T1000 (cell line): Measurements from ENCODE around the gene PARP1.

Experiments
- DNase-seq: peaks from one replicate; lab custom pipeline; 2025; ENCODE audit warnings: mixed read lengths; lab: John Stamatoyannopoulos, UW

The PARP1 gene

DNA sequence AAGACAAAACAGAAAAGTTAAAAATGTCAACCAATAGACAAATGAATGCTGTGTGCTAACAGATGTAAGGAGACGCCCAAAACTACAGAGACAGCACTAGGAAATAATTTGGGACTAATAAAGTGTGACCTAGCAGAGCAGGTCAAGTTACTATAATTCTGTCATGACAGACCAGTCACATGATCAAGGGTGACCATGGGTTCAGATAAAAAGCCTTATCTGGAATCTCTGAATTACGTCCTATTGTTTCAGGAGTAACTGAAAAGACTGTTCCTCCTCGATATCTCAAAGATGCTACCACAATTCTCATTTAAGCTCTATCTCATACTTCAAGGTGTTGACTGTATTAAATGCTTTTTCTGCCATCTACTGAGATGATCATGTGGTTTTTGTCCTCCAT, 31.6 kb downstream of the PARP1 start:
- no peak for DNase-seq

DNA sequence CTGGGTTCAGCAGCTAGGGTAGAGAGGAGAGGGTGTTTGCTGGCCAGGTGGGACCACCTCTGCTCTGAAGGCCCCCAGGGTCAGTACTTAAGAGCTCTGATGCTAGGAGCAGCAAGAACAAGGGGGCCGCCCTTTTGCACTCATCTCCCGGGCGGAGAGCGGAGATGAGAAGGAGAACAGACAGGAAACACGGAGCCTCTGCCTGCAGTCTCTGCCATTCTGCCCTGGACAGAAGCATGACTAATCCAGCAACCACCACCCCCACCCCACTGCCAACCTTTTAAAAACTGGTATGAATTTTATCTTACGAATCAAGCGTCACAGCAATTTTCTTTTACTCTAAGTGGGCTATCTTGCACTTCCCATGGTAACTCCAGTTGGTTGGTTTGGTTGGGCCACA, 34.5 kb downstream of the PARP1 start:
- no peak for DNase-seq

DNA sequence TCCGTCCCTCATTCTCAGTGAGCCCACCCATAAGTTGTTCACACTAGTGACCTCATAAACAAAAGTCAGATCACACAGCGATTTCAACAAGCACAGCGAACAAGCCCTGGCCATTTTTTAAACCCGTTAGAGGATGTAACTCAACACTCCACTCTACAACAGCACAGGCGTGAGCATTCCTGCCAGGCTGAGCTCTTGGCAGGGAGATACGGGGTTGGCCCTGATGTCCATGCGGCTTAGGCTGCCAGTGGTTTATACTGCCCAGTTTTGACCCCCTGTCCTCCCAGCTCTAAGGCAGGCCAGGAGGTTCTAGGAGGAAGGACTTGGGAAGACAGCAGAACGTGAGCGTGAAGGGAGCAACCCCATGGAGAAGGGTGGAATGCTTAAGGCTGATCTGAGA, 35.0 kb downstream of the PARP1 start:
- no peak for DNase-seq

DNA sequence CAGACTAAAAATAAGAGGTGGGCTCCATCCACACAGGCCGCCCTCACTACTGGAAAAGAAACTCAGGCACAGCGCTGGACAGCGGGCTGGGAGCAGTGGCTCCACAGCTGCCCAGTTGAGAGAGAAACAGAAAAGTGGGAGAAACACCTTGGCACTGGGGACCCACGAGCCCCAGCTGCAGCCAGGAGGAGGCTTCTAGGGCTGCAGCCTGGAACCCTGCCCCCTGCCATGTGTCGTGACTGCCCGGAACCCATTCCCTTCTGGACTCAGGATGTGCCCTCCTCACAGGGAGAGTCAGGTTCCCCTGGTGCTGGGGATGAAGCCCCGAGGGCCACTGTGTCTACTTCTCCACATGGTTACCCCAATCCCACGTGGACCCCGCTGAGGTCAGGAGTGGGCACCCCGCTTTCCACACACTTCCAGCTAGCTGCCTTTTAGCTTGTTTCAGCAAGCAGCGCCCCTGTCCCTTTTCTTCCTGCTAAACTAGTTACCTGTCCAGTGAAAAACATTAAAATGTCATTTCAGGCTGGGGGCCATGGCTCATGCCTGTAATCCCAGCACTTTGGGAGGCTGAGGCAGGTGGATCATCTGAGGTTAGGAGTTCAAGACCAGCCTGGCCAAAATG, 35.9 kb downstream of the PARP1 start:
- DNase-seq: no peak

DNA sequence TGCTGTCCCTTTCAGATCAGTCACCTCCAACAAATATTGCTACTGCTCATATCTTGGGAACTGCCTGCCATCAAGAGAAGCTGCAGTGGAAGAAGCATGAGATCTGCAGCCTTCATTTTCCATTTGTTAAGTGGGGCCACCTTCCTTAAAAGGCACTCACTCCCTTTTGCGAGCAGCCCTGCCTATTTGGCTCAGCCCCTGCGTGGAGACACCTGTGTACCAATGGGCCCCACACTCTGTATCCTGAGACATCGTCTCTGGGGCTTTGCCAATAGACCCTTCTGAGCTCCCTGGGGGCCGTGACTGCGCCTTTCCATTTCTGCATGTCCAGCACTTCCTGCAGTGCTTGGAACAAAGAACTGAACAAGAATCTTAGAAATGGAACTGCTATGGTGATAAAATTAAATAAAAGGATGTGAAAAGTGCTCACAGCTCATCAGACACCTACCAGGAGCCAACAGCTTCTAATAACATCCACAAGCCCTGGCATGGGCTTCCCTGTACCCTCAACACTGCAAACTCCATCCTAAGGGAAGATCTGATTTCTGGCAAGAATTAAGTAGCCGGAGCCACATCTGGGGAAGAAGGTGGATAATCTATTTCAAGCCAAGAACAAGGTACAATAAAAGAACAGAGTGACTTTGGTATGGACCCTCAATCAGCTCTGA, 36.7 kb downstream of the PARP1 start:
- DNase-seq: no peak

DNA sequence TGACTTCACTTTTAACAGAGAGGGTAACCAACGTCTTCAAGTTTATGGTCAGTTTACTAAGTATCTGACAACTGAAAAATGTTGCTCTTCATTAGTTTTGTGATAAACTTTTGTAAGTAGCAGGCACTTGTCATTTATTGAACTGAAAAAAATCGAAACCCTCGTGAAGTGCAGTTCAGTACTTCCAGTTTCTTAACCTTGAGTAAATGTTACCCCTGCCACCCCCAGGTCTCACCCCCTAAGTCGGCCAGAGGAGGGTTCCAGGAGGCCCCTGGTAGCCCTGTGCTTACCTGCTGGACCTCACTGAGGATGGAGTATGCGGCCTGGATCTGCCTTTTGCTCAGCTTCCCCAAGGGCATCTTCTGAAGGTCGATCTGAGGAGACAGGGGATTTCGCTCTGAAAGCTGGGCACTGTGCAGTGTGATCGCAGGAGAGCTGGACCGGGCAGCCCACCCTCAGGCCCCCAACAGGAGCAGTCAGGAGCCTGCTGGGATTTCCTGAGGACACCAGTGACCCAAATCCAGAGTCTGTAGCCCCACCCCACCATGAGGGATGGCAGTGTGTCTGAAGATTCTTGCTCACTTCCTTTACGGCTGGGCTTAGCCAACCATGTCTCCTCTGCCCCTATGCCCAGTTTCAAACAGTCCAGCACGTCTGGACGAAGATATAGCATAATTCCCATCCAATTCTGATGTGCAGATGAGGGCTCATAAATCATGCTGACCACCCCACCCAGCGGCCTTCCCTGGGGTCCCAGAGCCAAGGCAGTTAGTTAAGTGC, 37.6 kb downstream of the PARP1 start:
- DNase-seq: no peak

DNA sequence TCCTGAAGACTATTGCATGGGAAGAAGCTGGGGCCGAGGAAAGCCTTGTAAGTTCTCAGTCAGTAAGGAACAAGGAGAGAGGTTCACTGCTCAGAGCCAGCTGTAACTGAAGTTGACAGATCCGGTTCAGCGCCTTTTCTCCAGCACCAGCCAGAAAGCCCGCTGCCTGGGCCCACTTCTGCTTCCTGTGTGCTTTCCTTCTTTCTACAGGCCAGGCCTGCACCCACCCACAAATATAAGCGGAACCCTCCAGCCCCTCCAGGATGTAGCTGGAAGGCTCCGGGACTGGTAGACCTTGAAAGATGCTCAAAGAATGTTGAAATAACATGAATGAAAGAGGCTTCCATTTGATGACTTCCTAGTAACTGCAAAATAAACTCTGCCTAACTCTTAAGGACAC, 38.8 kb downstream of the PARP1 start:
- no peak for DNase-seq

DNA sequence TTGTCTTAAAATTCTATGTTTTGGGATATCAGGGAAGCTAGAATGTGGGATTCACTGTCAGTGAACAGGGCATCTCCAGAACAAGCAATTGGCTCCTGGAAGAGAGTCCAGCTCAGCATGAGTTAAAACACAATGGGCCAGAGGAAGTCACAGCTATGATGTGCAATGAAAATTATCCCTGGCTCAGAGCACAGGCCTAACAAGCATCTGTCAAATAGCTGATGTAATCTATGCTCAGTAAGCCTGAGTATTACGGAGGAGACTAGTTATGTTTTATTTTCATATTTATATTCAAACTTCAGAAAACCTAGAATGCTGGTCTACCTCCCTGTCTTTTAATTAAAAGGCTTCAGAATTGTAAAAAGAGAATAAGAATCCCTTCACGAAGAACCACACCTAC, 41.6 kb downstream of the PARP1 start:
- no peak for DNase-seq

DNA sequence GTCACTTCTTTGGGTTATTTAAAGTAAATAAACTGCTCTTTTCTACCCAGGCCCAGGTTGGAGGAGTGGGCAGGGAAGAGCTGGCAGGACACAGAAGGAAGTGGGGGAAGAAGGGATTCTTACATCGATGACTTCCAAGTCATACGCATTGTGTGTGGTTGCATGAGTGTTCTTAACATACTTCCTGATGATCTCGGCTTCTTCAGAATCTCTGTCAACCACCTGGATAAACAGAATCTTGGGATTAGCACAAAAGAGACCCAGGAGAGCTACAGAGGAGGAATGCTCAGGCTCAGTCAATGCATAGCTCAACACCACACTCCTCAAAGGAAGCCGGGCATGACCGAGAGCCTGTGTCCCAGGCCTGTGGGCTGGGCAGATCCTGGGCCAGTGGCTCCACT, 42.1 kb downstream of the PARP1 start:
- no peak for DNase-seq

DNA sequence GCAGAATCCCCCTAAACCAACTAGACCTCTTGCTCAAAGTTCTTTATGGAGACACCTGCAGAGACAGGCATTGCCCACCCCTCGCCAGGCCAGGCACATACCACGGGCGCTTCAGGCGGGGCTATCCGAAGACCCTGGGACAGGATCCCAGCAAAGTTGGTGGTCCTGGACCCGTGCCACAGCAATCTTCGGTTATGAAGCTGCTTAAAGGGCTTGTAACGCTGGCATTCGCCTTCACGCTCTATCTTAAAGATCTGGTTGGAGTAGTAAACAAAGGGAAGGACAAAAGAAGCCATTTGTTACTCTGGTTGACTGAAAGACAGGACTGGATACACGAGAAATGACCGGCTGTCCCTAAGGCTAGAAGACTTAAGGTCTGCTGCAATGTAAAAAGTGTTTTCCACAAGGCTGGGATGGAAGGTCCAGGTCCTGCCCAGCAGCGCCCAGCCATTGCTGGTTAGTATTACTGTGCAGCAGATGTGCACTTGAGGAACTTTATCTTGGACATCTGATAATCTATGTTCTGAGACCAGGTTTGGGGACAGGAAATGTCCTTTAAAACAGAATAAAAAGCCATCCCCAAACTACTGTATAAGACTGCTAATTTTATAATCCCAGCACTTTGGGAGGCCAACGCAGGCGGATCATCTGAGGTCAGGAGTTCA, 42.9 kb downstream of the PARP1 start:
- no peak for DNase-seq

DNA sequence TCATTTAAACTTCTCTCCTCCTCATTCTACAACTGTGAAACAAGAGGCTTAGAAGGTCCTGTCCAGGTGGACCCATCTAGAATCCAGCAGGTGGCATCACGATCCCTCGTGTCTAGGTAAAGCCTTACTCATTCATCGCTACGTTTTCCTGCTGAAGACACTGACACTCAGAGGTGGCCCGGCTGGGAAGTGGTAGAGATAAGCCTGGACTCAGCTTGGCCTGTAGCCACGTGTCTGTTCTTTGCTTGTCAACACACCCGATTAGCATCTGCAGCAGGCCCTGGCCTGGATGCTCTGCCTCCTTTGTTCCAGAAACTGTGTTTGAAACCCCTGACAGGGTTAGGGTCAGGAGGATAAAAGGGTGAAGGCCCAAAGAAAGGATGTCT, 43.4 kb downstream of the PARP1 start:
- no peak for DNase-seq

DNA sequence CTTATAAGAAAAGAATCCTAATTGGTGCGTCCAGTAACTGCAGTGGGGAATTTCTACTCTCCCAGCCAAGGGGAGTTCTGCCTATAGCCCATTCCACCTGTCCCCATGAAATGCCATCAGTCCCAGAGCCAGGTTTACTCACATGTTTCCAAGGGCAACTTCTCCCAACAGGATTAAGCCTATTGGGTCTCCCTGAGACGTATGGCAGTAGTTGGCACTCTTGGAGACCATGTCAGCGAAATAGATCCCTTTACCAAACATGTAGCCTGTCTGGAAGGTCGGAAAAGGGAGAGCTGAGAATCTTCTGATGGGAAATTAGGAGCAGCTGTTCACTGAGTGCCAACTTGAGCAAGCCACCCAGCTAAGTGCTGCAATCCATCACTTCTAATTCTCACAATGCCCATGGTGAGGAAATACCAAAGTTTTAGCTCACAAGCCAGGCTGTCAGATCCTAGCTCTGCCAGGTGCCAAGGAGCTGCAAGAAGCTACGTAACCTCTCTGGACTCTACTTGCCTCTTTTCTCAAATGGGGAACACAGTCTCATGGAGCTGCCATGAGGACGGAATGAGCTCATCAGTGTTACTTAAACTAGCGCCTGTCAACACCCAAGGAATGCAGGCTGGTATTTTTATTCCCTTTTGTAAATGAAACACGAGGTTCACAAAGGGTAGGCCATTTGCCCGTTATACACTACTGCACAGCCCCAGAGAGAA, 43.9 kb downstream of the PARP1 start:
- no peak for DNase-seq

DNA sequence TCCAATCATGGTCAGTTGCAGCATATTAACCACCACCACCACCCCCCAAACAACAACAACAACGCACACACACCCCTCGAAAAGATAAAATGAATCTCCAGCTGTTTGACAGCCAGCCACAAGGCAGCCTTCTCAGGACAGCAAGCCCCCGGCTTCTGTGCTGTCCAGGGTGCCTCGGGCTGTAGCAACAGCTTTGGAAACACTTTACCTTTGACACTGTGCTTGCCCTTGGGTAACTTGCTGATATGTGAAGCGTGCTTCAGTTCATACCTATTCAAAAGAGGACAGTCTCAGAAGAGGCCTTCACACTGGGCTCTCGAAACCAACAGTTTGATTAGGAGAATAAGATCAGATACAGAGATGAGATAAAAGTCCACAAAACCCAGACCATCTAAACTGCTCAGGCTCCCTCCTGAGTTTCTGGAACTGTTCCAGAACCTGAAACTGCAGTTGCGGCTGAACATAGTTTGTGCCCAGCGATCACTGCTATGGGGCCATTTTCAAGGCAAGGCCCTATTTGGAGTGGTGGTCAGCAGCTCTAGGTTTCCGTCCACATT, 44.9 kb downstream of the PARP1 start:
- DNase-seq: no peak

DNA sequence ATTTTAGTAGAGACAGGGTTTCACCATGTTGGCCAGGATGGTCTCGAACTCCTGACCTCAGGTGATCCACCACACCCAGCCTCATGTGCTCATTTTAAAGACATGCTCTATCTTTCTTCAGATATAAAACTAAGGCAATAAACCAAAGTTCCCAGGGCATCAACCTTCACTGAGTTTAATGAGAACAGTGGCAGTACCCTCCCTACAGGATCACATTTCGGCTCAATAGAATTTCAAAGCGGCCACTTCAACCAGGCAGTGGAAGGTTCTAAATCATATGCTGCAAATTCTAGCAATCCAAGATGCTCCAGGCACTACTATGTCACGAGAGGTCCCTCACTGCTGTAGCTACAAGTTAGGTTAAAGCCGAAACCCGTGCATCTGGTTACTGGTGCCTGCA, 45.5 kb downstream of the PARP1 start:
- no peak for DNase-seq

DNA sequence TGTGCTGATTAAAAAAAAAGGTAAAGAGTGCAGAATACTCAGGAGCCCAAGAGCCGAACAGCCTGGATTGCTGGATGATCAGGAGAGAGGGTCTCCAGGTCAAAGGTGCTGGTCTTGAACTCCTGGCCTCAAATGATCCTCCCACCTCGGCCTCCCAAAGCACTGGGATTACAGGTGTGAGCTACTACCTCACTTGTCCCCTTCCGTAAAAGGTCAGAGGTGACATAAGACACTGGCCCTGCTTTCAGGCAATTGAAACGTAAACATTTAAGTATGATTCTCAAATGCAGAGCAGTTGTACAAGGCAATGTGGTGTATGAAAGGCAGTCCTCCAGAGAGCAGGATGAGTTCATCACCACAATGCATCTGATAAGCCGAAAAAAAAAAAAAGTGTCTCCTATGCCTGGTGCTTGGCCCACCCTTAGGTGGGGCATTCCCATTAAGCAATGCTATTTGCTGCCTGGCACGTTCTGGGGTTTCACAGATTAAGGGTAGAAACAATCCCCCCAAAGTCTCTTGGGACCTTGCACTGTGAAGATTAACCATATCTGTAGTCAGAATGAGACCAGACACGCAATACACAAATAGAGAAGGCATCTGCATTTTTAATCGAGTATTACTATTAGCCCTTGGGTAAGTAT, 47.7 kb downstream of the PARP1 start:
- no peak for DNase-seq

DNA sequence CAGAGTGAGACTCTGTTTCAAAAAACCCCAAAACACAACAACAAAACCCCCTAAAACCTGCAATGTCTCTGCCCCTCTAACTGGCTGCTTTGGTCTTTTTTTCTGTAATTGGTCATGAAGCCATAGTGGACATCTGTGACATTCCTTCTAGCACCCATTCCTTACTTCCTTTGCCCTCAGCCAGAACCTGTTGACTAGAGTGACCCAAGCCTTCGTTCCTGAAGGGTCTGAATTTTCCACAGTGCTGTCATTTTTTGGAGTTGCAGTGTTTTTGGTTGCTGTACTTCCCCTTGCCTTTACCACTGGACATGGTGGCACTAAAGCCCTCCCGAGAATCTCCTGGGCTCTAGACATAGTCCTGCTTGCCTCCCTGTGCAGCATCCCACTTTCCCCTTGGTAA, 50.5 kb downstream of the PARP1 start:
- no peak for DNase-seq

DNA sequence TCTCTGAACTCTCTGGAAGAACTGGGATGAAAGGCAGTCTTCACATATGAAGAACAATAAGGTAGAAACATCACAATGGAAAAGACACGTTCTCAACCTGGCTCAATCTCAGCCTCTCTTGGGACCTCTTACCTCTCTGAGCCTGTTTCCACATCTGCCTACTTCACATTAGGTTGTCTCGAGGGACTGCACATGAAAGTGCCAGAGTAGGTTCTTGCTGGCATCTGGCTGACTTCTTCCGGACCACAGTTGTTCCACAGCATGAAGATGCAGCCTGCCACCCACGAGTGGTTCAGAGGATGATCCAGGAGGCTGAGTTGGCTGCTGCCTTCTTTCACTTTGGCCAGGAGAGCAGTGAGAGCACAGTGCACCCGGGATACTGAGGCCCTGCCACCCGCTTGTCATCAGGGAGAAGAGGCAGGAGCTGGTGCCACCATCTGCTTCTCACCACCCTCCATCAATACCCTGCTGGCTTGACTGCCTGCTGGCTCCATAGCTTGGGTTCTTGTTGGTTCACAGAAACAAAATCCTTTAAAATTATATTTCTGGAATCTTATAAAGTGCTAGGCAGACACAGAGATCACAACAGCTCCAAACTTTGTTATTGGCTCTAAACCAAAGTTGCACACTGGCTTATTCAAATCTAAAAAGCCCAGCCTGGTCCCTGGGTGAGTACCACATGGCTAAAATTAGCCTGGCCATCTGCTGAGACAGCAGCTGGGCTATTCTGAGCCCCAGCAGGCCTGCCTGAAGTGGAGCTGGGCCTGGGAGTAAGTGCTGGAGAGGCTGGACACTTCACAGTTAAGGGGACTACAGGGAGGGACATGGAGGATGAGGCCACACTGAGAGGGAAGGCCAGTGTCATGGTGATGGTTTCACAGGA, 52.0 kb downstream of the PARP1 start:
- DNase-seq: no peak

DNA sequence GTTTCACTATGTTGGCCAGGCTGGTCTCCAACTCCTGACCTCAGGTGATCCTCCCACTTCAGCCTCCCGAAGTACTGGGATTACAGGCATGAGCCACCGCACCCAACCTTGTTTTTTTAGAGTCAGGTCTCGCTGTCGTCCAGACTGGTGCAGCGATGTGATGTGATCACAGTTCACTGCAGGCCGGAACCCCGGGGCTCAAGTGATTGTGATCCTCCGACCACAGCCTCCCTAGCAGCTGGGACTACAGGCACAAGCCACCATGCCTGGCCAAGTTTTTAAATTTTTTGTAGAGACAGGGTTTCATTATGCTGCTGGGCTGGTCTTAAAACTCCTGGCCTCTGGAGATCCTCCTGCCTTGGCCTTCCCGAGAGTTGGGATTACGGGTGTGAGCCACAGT, 52.9 kb downstream of the PARP1 start:
- DNase-seq: no peak

DNA sequence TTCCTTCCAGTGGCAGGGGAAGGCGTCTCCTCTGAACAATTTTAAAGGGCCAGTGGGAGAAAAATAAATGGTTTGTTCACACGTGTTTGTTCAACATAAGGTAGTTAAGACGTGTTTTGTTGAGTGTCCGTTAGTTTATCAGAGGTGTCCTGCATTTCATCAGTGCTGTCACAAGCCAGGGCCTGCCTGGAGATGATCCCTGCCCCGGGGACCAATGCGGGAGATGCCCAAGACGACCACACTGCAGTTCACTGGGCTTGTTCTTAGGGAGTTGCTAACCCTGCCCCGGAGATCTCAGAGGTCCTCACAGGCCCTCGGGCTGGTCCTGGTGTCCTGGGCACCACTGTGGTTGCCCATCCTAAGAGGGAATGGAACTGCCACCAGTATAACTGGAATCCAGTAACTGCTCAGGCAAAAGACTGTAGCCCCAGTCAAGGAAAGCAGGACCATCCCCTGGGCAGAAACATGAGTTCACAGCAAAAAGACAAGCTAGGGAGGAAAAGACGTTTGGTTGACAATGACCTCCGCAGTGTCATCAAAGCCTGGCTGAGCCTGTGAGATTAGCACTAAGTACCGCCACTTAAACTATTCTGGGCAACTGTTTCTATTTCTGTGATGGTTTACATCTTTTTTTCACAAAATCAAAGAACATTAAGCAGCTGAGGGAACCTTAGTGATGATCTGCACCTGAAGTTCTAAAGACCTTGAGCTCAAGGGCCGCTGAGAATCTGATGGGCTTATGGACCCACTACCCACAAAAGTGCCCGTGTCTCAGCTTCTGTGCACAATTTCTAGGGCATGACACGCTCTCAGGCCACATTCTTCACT, 54.0 kb downstream of the PARP1 start:
- no peak for DNase-seq

DNA sequence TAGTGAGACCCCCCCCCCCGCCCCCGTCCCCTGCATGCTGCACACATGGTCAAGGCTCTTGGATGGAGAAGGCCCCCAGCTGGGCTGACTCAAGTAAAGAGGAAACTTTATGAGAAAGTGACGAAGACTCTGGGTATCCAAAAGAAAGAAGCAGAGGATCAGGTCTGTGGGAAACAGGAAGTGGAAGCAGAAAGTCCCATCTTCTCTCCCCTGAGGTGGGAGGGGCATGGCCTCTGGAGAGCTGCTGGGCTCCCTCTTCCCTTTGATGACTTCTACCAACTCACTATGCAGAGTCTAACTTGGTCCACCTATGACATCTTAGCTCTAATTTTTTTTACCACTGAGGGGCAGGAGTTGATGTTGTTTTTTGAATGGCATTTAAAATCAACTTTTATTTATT, 56.2 kb downstream of the PARP1 start:
- DNase-seq: no peak
